Testis (tissue), 3 donors: ENCODE results near the gene FGF4. TPM values are rescaled to one million over a fixed set of nuclear protein-coding genes. Genes with fewer than 3 reads are reported as not detected.

Experiments
- DNase-seq: peaks from one replicate; pipeline ENCODE4 v3.0.0-alpha.2; 2019
- H3K27ac ChIP-seq, 2 donors: fragments of 200-600 bp; sonication (generic); one replicate each; pipeline ENCODE4 v1.5.1; 2019
- H3K27me3 ChIP-seq: fragments of 200-600 bp; sonication (generic); one replicate; pipeline ENCODE4 v1.5.1; 2019
- H3K36me3 ChIP-seq: fragments of 200-600 bp; sonication (generic); one replicate; pipeline ENCODE4 v1.5.1; 2017; ENCODE audit warnings: low read depth; ENCODE audit errors: missing control alignments
- H3K4me1 ChIP-seq: fragments of 200-600 bp; sonication (generic); one replicate; pipeline ENCODE4 v1.5.1; 2019
- H3K4me3 ChIP-seq, 2 donors: fragments of 200-600 bp; sonication (generic); one replicate each; pipeline ENCODE4 v1.5.1; 2017 to 2019
- H3K9me3 ChIP-seq: fragments of 200-600 bp; sonication (generic); one replicate; pipeline ENCODE4 v1.5.1; 2017
- POLR2A ChIP-seq: fragments of 450-650 bp; IDR thresholded peaks from one replicate; pipeline ENCODE4 v1.6.1; 2017; ENCODE audit warnings: antibody characterized with exemption, mild to moderate bottlenecking, moderate library complexity
- WGBS, 2 donors: methylation state at CpG; one replicate each; pipeline ENCODE4 v1.1.5; 2018; 5-methylcytosine and 5-hydroxymethylcytosine counted together
- intact Hi-C: fragments of 100-400 bp; cut with DNase I; formaldehyde crosslinking; loops from one replicate; pipeline ENCODE4 v1.15.1; 2023; ENCODE audit warnings: low total_unique reads
- polyA plus RNA-seq: library from polyadenylated mRNA; stranded (reverse); fragments of 350-450 nt; fragmentation: Illumina TruSeq; extraction: RNeasy Lipid Tissue Mini Kit (QIAGEN cat#74804); gene quantifications from one replicate; pipeline ENCODE4 v1.2.3, GENCODE V29; 2014; ENCODE audit warnings: low read depth, low replicate concordance; ENCODE audit not compliant: insufficient read depth
- total RNA-seq, 2 donors: library from RNA; depleted of rRNA; stranded (reverse); fragments of >200 nt; gene quantifications; one replicate each; pipeline ENCODE4 v1.2.3, GENCODE V29; 2016
- TF ChIP-seq, protein P1 (sequence below), 3 experiments: fragments of 450-650 bp in 2 of 3; fragments of 200-600 bp in 1 of 3; sonication (generic) in 1 of 3; IDR thresholded peaks; one replicate each; pipeline ENCODE4 v1.5.1; 2016 to 2019; ENCODE audit warnings: antibody characterized with exemption in 3 of 3, mild to moderate bottlenecking in 2 of 3, moderate library complexity in 1 of 3

The FGF4 gene
- total and polyA plus RNA-seq, 3 donors from 2014 or later = 0.28 to 2.8 (median 0.87) TPM

DNA sequence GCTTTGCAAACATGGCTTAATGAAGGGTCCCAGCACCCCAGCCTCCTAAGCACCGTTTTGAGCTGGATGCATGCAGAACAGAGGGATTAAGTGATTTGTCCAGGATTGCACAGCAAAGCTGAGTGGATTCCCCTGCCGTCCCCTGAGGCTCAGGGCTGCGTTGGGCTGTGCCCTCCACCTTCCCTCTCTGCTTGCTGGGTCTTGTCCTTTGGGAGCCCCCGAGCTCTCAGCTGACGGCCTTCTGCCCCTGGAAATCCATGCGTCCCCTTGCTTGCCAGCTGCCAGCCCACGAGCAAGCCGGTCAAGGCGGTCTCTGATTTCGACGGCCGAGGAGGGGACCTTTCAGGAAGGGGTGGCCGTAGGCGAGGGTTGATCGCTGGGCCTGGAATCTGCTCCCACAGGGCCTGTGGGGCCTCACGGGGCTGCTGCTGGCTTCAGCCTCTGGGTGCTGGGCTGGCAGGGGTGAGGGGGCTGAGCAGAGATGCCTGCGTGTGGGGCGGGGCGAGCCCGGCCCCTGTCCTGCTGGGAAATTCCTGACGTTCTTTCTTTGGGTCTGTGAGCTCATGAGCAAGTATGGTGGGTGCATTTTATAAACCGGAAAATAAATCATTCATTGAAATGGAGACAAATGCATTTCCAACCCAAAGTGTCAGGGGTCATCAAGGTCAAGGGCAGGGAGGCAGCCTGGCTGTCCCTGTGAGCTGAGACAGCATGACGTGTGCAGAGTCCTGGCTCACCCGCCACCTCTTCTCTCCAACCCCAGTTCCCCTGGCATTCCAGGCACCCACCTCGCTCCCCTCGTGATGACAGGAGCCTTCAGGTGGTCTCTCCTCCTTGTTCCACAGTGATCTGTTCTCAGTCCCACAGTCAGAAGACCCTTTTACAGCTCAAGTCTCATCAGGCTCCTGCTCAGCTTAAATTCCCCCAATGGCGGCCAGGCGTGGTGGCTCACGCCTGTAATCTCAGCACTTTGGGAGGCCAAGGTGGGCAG is 28.1 kb downstream of the FGF4 start:
- H3K4me3 ChIP-seq = no peak overlapping the region
- intact Hi-C loops = no loop called here
- H3K27me3 ChIP-seq = no peaks in the 10 kb centered on the region
- no peak for DNase-seq
- no peak overlapping the region for H3K27ac ChIP-seq
- TF ChIP-seq, protein P1, sequence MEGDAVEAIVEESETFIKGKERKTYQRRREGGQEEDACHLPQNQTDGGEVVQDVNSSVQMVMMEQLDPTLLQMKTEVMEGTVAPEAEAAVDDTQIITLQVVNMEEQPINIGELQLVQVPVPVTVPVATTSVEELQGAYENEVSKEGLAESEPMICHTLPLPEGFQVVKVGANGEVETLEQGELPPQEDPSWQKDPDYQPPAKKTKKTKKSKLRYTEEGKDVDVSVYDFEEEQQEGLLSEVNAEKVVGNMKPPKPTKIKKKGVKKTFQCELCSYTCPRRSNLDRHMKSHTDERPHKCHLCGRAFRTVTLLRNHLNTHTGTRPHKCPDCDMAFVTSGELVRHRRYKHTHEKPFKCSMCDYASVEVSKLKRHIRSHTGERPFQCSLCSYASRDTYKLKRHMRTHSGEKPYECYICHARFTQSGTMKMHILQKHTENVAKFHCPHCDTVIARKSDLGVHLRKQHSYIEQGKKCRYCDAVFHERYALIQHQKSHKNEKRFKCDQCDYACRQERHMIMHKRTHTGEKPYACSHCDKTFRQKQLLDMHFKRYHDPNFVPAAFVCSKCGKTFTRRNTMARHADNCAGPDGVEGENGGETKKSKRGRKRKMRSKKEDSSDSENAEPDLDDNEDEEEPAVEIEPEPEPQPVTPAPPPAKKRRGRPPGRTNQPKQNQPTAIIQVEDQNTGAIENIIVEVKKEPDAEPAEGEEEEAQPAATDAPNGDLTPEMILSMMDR (IDR thresholded peaks at IDR 0.05) = no peak
- no peak for TF ChIP-seq POLR2A
- H3K4me1 ChIP-seq = no peaks in the 10 kb centered on the region
- H3K9me3 ChIP-seq = no peaks in the 10 kb centered on the region
- H3K36me3 ChIP-seq = no peaks in the 10 kb centered on the region
- WGBS, 2 donors = 62 to 63% methylated on average over 22 to 29 of the region's 29 CpGs

DNA sequence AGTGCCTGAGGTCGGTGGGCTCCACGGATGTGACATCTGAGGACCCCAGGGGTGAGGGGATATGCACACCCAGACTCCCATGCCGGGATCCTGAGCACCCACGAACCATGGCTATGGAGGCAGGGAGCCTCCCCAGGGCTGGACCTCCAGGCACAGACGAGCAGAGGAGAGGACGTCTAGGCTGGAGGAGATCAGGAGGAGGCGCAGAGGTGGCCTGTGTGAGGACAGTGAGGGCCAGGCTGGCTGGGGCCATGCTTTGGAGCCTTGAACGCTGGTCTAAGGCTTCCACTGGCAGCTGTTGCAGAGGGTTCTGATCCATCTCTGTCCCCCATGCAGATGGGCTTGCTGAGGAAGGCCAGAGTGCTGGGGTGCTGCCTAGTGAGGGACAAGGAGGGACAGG is 29.0 kb downstream of the FGF4 start:
- intact Hi-C loops = no loop called here
- H3K4me3 ChIP-seq = no peak overlapping the region
- WGBS, 2 donors = 71 to 79% methylated on average over 3 to 8 of the region's 8 CpGs
- no peak for DNase-seq
- H3K4me1 ChIP-seq = no peaks in the 10 kb centered on the region
- H3K9me3 ChIP-seq = no peaks in the 10 kb centered on the region
- TF ChIP-seq POLR2A = no peak
- TF ChIP-seq, protein P1 (IDR thresholded peaks at IDR 0.05) = no peak
- H3K27ac ChIP-seq = no peak overlapping the region
- H3K27me3 ChIP-seq = no peaks in the 10 kb centered on the region
- no peaks in the 10 kb centered on the region for H3K36me3 ChIP-seq

DNA sequence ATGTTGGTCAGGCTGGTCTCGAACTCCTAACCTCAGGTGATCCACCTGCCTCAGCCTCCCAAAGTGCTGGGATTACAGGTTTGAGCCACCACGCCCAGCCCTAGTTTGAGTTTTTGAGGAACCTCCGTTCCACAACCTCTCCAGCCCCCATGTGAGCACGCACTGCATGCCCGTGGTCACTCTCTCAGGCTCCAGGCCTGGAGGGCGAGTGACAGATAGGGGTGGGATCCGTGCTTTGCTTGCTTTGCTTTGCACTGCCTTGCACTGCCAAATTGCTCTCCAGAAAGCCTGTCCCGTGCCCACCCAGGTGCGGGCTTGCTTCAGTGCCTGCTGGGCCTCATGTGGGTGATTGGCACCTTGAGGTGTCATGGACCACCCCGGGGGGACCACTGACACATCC is 29.9 kb downstream of the FGF4 start:
- H3K4me1 ChIP-seq = no peaks in the 10 kb centered on the region
- H3K36me3 ChIP-seq = no peaks in the 10 kb centered on the region
- no peaks in the 10 kb centered on the region for H3K9me3 ChIP-seq
- intact Hi-C loops = no loop called here
- 86 to 92% methylated on average over 10 of the region's 10 CpGs for WGBS, 2 donors
- no peak overlapping the region for H3K4me3 ChIP-seq
- no peaks in the 10 kb centered on the region for H3K27me3 ChIP-seq
- TF ChIP-seq POLR2A = no peak
- TF ChIP-seq, protein P1 (IDR thresholded peaks at IDR 0.05) = no peak
- H3K27ac ChIP-seq = no peak overlapping the region
- DNase-seq = no peak

DNA sequence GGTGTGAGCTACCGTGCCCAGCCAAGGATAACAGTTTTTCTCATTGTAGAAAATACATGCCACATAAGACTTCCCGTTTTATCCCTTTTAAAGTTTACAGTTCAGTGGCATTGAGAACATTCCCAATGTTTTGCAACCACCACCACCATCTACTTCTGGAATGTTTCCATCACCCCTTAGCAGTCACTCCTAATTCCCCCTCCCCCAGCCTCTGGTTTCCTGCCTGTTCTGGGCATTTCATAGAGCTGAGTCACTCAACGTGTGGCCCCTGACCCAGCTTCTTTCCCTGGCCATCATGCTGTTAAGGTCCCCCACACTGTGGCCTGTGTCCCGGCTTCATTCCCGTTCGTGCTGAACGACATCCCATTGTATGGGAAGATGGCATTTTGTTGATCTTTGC is 30.7 kb downstream of the FGF4 start:
- H3K36me3 ChIP-seq = no peaks in the 10 kb centered on the region
- no peak overlapping the region for H3K27ac ChIP-seq
- intact Hi-C loops = no loop called here
- no peak for DNase-seq
- no peak overlapping the region for H3K4me3 ChIP-seq
- H3K27me3 ChIP-seq = no peaks in the 10 kb centered on the region
- no peaks in the 10 kb centered on the region for H3K4me1 ChIP-seq
- TF ChIP-seq POLR2A = no peak
- TF ChIP-seq, protein P1 (IDR thresholded peaks at IDR 0.05) = no peak
- H3K9me3 ChIP-seq = no peaks in the 10 kb centered on the region
- WGBS, 2 donors = 78 to 85% methylated on average over 7 of the region's 7 CpGs
